IPS-11a (cell line): ENCODE measurements around the gene ZNF490.
"Not testable (repeated sequence)": the region's sequence is repeated elsewhere in the genome, so short reads cannot be mapped to it uniquely, and the experiment has no call there.

ENCODE experiments used
- H3K4me3 ChIP-seq: one replicate; pipeline ENCODE4 v1.5.1; 2013; ENCODE audit warnings: low read depth, low read length, control low read depth

ZNF490 gene

GRCh38 chr19:12623361-12624031, 12.9 kb upstream of the ZNF490 start:
- H3K4me3 ChIP-seq: no peak overlapping the region

GRCh38 chr19:12621253-12622024, 10.8 kb upstream of the ZNF490 start:
- H3K4me3 ChIP-seq: not testable (repeated sequence)

GRCh38 chr19:12617646-12618045, 7.0 kb upstream of the ZNF490 start:
- H3K4me3 ChIP-seq: no peak overlapping the region

- peak overlapping the region; percentile 99 for H3K4me3 ChIP-seq
Measured at GRCh38 chr19:12611361-12611699, 717 bp upstream of the ZNF490 start.

GRCh38 chr19:12607631-12608030, 3.0 kb downstream of the ZNF490 start:
- H3K4me3 ChIP-seq: no peak overlapping the region

GRCh38 chr19:12606796-12607195, 3.8 kb downstream of the ZNF490 start:
- no peak overlapping the region for H3K4me3 ChIP-seq

GRCh38 chr19:12603714-12604113, 6.9 kb downstream of the ZNF490 start:
- no peak overlapping the region for H3K4me3 ChIP-seq

- H3K4me3 ChIP-seq: no peak overlapping the region
Measured at GRCh38 chr19:12597594-12597993, 13.0 kb downstream of the ZNF490 start.

GRCh38 chr19:12596927-12597548, 13.6 kb downstream of the ZNF490 start:
- H3K4me3 ChIP-seq: no peak overlapping the region

- H3K4me3 ChIP-seq: no peak overlapping the region
Measured at GRCh38 chr19:12596485-12596884, 14.1 kb downstream of the ZNF490 start.

GRCh38 chr19:12581100-12581499, 29.5 kb downstream of the ZNF490 start:
- H3K4me3 ChIP-seq: no peak overlapping the region

GRCh38 chr19:12580180-12580694, 30.4 kb downstream of the ZNF490 start:
- H3K4me3 ChIP-seq: no peak overlapping the region

GRCh38 chr19:12578641-12579040, 32.0 kb downstream of the ZNF490 start:
- no peak overlapping the region for H3K4me3 ChIP-seq

GRCh38 chr19:12574036-12574435, 36.6 kb downstream of the ZNF490 start:
- no peak overlapping the region for H3K4me3 ChIP-seq

GRCh38 chr19:12567951-12568350, 42.7 kb downstream of the ZNF490 start:
- no peak overlapping the region for H3K4me3 ChIP-seq

- not testable (repeated sequence) for H3K4me3 ChIP-seq
Measured at GRCh38 chr19:12566380-12566779, 44.2 kb downstream of the ZNF490 start.

GRCh38 chr19:12564016-12564664, 46.5 kb downstream of the ZNF490 start:
- H3K4me3 ChIP-seq: no peak overlapping the region

- no peak overlapping the region for H3K4me3 ChIP-seq
Measured at GRCh38 chr19:12555456-12555930, 55.1 kb downstream of the ZNF490 start.

GRCh38 chr19:12551060-12551832, 59.4 kb downstream of the ZNF490 start, which contains the start of gene ZNF564:
TSS of gene ZNF564 (minus strand) at chr19:12551482. CDS start at chr19:12551332, 150 bp downstream.
- peak within 1 kb of the TSS; percentile 69 for H3K4me3 ChIP-seq

GRCh38 chr19:12546903-12547302, 63.7 kb downstream of the ZNF490 start:
- H3K4me3 ChIP-seq: no peak overlapping the region
